GM20431 (cell line): Measurements from ENCODE around the gene UBE2G1.

Source experiments
- in situ Hi-C: fragments of 300-500 bp; cut with MseI, MboI; formaldehyde crosslinking; loops from one replicate; pipeline ENCODE4 v1.15.0; 2020; ENCODE audit warnings: low sequenced_read_pairs; ENCODE audit not compliant: unreplicated experiment

UBE2G1 gene

GRCh38 chr17:4221163-4221562 lies 145.3 kb downstream of the UBE2G1 start:
- in situ Hi-C loops = no loop called here

- in situ Hi-C loops = no loop called here
These were observed 145.8 kb downstream of the UBE2G1 start for GRCh38 chr17:4220655-4221054.
